ENCODE data around the gene PHAX.
A peak's percentile ranks its signal among the peaks of the same experiment; 100 is the strongest.
"Not testable (repeated sequence)": the region's sequence is repeated elsewhere in the genome, so short reads cannot be mapped to it uniquely, and the experiment has no call there.

PHAX gene

GRCh38 chr5:126647071-126647470, 46.3 kb downstream of the PHAX start:
- TF ChIP-seq ZFX (IDR thresholded peaks at IDR 0.05; ENCODE audit: borderline replicate concordance): no peak
- TF ChIP-seq CTCF (IDR thresholded peaks at IDR 0.05): no peak
- no peak overlapping the region for H3K27ac ChIP-seq

- TF ChIP-seq CTCF (IDR thresholded peaks at IDR 0.05) (no peak), ZFX (IDR thresholded peaks at IDR 0.05; ENCODE audit: borderline replicate concordance) (no peak)
- no peak overlapping the region for H3K27ac ChIP-seq
Measured at GRCh38 chr5:126648471-126648870, 47.7 kb downstream of the PHAX start.

- H3K27ac ChIP-seq: 0 out of 2 replicates have a peak overlapping the region, but pooled peaks have one; percentile 7
Measured at GRCh38 chr5:126649057-126649456, 48.3 kb downstream of the PHAX start.

- H3K27ac ChIP-seq: not testable (repeated sequence)
Measured at GRCh38 chr5:126649709-126650108, 49.0 kb downstream of the PHAX start.

GRCh38 chr5:126650463-126650862, 49.7 kb downstream of the PHAX start:
- H3K27ac ChIP-seq: no peak overlapping the region
- TF ChIP-seq ZFX (IDR thresholded peaks at IDR 0.05; ENCODE audit: borderline replicate concordance): no peak
- TF ChIP-seq CTCF (IDR thresholded peaks at IDR 0.05): no peak

GRCh38 chr5:126651013-126651577, 50.3 kb downstream of the PHAX start:
- H3K27ac ChIP-seq: no peak overlapping the region
- no peak for TF ChIP-seq CTCF (IDR thresholded peaks at IDR 0.05)

GRCh38 chr5:126656401-126657007, 55.8 kb downstream of the PHAX start:
- H3K27ac ChIP-seq: no peak overlapping the region
- TF ChIP-seq CTCF (IDR thresholded peaks at IDR 0.05): peak; percentile 92
- no peak for TF ChIP-seq ZFX (IDR thresholded peaks at IDR 0.05; ENCODE audit: borderline replicate concordance)

- TF ChIP-seq ZFX (IDR thresholded peaks at IDR 0.05; ENCODE audit: borderline replicate concordance) (no peak), CTCF (IDR thresholded peaks at IDR 0.05) (no peak)
- H3K27ac ChIP-seq: no peak overlapping the region
Measured at GRCh38 chr5:126658561-126658960, 57.8 kb downstream of the PHAX start.
